Activated CD4-positive, CD25-positive, alpha-beta regulatory T cell (primary cell): ENCODE measurements around the gene MPST.

Experiments
- DNase-seq, 4 experiments: peaks; one replicate each; lab custom pipeline; 2025; lab: John Stamatoyannopoulos, UW

The MPST gene

GRCh38 chr22:37000676-37001534 is 18.6 kb upstream of the MPST start:
- DNase-seq: no peak

GRCh38 chr22:37001826-37002225 is 17.7 kb upstream of the MPST start:
- no peak for DNase-seq

- no peak for DNase-seq
Measured at GRCh38 chr22:37002633-37003032, 16.9 kb upstream of the MPST start.

- no peak for DNase-seq
Measured at GRCh38 chr22:37007651-37008050, 11.9 kb upstream of the MPST start.

GRCh38 chr22:37008365-37008764 is 11.2 kb upstream of the MPST start:
- DNase-seq: no peak

- no peak for DNase-seq
Measured at GRCh38 chr22:37009490-37009889, 10.1 kb upstream of the MPST start.

- DNase-seq: no peak
Measured at GRCh38 chr22:37010174-37010573, 9.4 kb upstream of the MPST start.

GRCh38 chr22:37010976-37011375 is 8.6 kb upstream of the MPST start:
- no peak for DNase-seq

GRCh38 chr22:37011472-37011871 is 8.1 kb upstream of the MPST start:
- DNase-seq: no peak

GRCh38 chr22:37012262-37012904 is 7.2 kb upstream of the MPST start:
- no peak for DNase-seq

GRCh38 chr22:37012956-37013355 is 6.6 kb upstream of the MPST start:
- DNase-seq: no peak

- DNase-seq: no peak
Measured at GRCh38 chr22:37014415-37014806, 5.1 kb upstream of the MPST start.

GRCh38 chr22:37014835-37015586 is 4.5 kb upstream of the MPST start:
- no peak for DNase-seq

GRCh38 chr22:37015587-37015878 is 4.0 kb upstream of the MPST start:
- DNase-seq: no peak

- DNase-seq: no peak
Measured at GRCh38 chr22:37016134-37016910, 3.2 kb upstream of the MPST start.

GRCh38 chr22:37017356-37017755 is 2.2 kb upstream of the MPST start:
- DNase-seq: no peak

GRCh38 chr22:37018086-37018814 is 1.3 kb upstream of the MPST start:
- DNase-seq: no peak

GRCh38 chr22:37018815-37019308 is 680 bp upstream of the MPST start:
- no peak for DNase-seq

- DNase-seq: no peak
Measured at GRCh38 chr22:37020192-37020479, 594 bp downstream of the MPST start.

- DNase-seq: no peak
Measured at GRCh38 chr22:37021041-37021440, 1.5 kb downstream of the MPST start.

- DNase-seq: peak; percentile 13 to 40 (median 26)
Measured at GRCh38 chr22:37021710-37022482, 2.4 kb downstream of the MPST start.
